Measurements from ENCODE around the gene LMAN1L.
"Not testable (repeated sequence)": the region's sequence is repeated elsewhere in the genome, so short reads cannot be mapped to it uniquely, and the experiment has no call there.

The LMAN1L gene

DNA sequence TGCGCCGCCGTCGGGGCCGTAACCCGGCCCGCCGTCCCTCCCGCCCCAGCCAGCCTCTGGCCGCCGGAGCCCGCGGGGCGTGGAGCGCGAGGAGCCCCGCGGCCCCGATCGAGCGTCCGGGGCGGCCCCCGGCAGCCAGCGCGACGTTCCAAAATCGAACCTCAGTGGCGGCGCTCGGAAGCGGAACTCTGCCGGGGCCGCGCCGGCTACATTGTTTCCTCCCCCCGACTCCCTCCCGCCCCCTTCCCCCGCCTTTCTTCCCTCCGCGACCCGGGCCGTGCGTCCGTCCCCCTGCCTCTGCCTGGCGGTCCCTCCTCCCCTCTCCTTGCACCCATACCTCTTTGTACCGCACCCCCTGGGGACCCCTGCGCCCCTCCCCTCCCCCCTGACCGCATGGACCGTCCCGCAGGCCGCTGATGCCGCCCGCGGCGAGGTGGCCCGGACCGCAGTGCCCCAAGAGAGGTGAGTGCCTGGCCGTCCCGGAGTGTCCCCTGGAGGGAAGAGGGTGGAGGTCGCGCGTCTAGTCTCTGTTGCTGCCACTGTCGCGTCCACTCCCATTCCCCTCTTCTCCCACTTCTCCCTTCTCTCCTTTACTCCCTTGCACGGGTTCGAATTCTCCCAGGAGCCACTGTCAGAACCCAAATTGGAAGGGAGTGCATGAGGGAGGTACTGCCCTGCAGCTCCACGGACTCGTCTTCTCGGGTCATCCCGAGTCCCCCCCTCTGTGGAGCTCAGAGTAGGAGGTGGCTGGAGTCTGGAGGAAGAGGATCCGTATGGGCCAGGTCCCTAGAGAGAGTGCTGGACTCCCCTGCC lies 30.2 kb upstream of the LMAN1L start:
- DNase-seq (ENCODE audit: low spot score): no peak

DNA sequence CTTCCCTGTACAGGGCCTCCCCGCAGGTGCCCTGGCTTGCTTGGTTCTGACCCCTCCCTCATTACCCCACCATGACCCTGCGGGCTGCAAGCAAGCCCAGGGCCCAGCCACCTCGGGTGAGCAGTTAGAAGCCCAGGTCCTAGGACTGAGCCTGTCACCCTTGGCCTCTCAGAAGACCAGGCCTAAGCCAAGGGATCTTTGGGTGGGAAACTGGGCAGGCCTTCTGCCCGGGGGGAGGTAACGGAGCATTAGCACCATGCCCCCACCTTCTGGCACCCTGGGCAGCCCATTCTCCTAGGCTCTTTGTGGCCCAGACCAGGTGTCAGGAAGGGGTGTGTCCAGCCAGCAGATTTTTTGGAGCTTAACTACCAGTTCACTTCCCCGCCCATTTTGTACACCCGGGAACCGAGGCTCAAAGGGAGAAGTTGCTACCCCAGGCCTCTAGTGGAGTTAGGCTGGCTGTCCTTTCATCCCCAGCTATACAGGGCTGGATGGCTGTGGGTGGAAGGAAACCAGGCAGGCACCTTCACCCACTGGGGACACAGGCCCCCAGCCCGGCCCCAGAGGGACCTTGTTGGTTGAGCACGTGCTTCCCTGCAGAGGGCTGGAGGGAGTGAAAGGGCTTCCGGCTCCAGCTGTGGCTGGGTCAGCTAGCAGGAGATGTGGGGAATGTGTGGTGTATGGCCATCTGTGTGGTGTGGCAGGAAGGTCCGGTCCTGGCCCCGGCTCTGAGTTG lies 29.4 kb upstream of the LMAN1L start:
- DNase-seq (ENCODE audit: low spot score): no peak

DNA sequence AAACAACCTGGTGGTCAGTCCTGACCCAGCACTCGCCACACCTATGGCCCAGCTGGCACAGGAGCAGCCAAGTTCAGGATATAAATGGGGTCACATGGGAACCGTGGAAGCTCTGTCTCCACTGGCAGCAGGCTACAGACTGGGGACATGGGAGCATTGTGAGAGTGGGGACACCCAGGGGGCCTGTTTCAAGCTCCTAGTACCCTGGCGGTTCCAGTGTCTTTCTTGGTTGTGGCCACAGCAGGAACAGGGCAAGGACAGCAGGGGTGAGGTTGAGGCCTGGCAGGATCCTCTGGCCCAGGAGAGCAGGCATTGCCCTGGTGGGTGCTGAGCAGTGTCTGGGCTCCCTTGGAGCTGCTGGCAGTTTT lies 28.8 kb upstream of the LMAN1L start:
- DNase-seq (ENCODE audit: low spot score): no peak

DNA sequence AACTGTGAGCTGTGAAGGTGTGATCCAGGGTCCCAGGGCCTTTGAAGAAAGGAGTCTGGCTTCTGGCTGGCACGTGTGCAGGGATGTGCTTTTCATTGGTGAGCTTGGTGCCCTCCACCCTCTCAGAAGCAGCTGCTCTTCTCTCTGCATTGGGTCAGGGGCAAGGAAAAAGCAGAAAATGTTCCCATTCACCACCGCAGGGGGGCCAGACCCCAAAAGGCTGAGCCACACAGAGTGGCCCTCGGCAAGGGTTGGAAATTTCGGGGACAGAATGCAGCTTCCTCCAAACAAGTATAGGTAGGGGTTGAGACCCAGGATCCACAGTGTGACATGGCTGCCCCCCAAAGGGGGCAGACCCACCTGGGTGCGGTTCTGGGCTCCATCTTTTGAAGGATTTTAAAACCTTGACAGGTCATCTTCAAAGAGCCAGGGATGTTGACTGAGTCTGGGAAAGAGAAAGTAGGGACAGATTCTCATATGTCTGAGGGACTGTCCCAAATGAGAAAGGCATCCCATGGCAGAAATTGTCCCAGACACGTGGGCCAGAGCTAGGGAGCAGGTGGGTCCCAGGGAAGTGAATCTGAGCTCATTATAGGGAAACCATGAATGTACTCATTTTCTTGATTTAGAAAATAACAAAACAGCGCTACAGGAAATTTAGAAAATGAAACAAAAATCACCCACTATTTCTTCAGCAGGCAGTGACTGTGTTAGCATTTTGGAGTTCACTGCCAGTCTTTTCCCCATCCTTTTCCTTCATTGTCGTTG lies 28.0 kb upstream of the LMAN1L start:
- no peak for DNase-seq (ENCODE audit: low spot score)

DNA sequence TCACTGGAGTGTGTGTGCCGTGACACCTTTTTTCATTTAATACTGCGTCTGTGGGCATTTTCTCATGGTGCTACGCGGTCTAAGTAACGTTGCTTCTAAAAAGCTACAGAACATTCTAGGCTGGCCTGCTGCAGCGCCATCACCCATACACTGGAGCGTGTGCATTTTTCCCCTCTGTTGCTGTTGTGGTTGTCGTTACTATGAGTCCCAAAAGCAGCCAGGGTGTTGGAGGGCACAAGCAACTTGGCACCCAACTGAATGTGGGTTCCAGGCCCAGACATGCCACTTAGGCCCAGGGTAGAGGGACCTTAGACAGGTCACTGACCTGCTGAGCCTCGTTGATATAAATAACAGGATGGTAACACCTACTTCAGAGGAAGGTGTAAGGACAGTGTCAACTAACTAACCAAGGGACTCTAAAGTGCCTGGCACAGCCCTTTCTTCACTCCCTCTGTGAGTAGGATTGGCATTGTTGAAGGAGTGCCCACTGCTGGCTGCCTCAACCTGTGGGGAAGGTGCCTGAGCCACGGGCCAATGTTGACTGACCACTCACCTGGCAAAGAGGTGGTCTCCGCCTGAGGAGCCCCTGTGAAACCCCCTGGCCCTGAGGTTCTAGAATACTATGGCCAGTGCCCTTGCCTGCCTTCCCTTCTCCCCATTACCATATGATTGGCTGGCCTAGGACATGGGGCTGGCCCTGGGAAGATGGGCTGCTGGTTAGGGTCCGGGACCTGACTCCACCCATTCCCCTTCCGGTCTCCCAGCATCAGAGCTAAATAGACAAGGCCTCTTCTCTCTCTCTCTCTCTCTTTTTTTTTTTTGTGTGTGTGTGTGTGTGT lies 27.2 kb upstream of the LMAN1L start:
- DNase-seq (ENCODE audit: low spot score): no peak

DNA sequence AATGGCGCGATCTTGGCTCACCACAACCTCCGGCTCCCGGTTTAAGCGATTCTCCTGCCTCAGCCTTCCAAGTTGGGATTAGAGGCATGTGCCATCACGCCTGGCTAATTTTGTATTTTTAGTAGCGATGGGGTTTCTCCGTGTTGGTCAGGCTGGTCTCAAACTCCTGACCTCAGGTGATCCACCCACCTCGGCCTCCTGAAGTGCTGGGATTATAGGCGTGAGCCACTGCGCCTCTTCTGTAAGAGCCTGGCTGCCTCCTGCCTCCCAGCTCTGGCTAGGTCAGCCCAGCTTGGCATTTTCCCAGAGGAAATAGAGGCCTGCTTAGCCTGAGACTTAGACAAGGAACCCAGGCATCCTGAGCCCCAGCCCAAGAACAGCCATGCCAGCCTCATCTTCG lies 26.6 kb upstream of the LMAN1L start:
- not testable (repeated sequence) for DNase-seq (ENCODE audit: low spot score)

DNA sequence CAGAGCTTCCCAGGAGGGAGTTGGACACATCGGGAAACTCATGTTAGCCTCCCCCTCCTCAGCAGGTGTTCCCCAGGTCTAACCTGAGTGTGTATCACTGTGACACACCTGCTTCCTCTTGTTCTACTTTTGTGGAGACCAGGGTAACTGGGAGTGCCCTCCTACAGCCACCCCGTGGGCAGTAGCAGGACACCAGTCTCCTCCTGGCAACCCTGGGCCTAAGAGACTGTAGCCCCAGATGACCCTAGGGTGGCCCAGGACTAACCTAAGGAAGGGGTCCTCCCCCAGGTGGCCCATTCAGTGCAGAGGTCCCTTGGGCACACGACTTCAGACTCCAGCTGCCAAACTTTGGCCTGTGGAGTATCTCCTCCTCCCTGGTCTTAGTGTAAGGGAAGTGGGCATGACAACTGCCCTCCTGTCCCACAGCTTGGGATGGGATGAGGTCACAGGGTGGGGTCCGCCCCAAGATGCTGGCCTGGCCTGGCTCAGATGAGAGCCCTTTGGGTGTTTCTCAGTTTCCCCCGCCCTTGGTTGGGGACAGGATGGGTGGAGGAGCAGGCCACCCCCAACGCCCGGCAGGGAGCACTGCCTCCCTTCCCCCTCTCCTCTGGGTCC lies 26.0 kb upstream of the LMAN1L start:
- DNase-seq (ENCODE audit: low spot score): no peak

DNA sequence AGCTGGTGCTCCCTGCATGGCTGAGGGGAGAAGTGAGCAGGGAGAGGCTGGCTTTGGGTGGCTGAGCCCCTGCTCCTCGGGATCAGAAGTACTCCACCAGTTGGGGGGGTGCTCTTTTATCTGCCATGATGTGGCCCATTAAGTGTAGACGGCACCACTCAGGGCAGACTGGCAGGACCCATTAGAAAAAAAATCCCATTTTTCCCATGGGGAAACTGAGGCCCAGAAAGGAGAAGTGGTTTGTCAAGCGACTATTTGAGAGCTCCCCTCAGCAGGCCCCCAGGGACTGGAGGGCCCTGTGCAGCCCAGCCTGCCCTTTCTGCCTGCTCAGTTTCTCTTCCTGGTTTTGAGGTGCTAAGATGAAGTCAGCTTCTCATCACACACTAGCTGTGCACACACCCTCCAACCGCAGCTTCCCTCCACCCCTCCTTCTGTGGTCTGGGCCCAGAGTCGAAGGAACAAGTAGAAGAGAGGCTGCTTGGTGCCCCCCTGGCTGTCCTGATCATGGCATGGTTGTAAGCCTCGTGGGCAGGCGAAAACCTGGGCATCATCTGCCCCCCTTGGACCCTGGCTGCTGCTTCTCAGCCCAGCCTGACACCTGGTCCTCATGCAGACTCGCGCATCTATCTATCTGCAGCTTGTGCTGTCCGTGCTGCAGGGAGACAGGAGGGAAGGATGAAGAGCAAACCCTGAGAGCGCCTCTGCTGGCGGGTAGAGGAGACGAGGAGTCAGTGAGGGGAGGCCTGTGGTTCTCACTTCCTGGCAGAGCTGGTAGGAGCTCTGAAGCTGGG lies 25.2 kb upstream of the LMAN1L start:
- DNase-seq (ENCODE audit: low spot score): no peak

DNA sequence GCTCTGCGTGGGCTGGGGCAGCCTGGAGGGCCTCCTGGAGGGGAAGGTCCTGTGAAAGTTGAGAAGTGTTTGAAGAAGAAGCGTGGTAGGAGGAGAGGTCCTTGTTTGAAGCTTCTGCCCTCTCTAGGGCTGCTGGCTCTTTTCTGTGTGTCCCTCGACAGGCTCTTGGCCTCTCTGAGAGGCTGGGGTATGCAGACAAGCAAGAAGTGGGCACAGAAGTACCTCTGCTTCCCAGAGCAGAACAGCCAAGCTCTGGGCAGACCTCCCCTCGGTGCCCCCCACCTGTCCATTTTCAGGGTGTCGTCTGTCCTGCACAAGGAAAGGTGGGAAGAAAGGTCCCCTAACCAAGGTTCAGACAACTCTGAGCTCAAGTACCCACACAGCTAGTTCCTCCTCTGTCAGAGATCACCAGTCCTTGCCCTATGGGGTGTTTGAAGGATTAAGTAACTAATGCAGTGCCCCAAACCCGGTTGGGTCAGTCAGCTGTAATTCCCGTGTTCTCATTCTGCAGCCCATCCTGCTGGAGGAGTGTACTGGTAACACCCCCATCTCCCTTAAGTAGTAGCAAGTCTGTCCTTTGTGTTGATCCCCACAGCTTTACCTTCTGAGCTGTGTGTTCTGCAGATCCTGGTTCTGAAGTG lies 24.5 kb upstream of the LMAN1L start:
- no peak for DNase-seq (ENCODE audit: low spot score)

DNA sequence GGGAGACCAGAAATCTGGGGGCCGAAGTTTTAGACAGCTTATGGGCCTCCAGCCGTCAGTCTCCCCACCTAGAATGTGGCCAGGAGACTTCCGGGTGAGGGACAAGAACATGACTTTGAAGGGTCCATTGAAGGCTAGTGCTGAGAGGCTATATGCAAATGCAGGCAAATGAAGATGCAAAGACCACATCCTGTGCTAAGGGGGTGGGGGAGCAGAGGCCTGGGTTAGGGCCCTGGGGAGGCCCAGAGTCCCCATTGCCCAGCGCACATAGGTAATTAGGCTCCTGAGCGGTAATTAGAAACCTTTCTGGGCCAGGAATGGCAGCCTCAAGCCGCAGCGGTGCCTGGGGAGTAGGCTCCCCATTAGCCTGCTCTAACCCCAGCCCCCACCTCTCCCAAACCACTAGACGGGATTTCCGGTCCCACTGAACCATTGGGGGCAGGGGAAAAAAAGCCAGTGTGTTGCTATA lies 23.9 kb upstream of the LMAN1L start:
- no peak for DNase-seq (ENCODE audit: low spot score)

DNA sequence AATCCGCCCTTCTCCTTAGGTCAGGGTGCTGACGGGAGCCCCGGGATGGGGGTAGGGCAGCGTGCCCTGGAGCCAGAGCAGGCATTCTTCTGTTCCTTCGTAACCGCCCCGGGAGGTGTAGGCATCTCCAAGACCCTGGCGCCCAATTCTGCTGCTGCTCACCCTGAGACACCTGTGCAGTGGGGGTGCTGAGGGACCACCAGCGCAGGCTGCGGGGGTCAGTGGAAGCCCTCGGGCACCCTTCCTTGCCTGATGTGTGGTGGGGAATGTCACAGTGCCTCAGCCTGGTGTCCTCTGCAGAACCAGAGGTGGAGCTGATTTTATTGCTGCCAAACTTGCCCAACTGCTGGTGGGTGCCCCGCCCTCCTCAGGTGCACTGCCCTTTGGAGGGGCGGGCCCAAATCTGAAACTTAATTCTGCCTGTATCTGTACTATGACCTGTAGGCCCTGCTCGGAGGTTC lies 23.4 kb upstream of the LMAN1L start:
- DNase-seq (ENCODE audit: low spot score): no peak

DNA sequence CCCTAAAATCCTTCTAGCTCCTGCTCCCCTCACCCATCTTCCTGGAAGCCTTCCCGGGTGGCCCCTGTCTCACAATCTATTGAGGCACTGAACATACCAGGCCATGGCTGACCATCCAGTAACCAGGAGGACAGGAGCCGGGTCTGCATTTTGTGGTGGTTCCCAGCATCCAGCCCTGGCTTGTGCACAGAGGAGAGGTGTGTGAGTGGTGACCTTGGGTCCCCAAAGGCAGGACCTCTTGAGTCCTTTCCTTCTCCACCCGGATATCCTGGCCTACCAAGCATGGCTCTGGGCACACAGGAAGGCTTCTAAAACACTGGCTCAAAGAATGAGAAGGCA lies 22.9 kb upstream of the LMAN1L start:
- DNase-seq (ENCODE audit: low spot score): no peak

DNA sequence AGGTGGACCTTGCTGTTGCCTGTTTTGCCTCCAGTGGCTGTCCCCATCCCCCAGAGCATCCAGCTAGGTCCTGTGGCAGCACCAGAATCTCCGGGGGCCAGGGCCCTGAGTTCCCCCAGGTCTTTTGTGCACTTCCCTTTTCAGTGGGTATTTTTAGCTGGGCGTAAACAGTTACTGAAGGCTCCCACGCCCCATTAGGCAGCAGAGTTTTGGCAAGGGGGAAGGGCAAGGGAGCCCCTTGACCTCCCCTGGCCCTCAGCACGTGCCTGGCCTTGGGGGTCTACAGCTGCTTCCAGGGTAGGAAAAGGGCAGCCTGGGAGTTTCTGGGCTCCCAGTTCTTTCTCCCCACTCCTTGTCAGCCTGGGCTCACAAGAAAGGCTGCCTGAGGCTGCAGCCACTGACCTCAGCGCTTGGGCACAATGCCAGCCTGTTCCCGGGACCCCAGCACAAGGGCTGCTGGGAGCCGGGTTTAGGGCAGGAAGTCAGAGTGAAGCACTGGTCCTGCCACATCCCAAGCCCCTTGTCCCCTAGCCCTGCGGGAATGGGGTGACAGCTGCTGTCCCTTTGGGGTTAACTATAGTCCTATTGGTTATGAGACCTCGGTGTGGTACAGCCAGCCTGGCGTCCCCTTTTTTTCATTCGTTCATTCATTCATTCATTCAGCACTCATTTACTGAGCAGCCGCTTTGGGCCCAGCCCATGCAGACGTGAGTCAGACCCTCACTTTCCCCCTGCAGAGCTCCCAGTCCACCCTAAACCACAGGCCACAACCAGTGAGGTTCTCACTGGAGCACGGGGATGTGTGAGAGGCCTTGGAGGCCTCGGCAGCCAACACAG lies 22.3 kb upstream of the LMAN1L start:
- DNase-seq (ENCODE audit: low spot score): no peak

DNA sequence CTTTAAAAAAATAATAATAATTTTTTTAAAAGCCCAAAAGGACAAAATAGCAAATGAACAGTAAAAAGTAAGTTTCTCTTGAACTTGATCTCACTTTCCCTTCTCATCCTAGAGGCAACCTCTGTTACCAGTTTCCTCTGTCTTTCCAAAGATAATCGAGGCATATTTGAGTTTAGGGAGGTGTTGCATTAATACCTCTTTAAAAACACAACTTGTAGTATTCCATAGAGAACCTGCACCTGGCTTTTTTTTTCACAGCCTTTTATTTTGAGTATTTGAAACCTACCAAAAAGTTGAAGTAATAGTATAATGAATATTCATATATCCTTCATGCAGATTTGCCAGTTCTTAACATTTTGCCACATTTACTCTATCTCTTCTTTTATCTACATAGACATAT lies 21.6 kb upstream of the LMAN1L start:
- no peak for DNase-seq (ENCODE audit: low spot score)

DNA sequence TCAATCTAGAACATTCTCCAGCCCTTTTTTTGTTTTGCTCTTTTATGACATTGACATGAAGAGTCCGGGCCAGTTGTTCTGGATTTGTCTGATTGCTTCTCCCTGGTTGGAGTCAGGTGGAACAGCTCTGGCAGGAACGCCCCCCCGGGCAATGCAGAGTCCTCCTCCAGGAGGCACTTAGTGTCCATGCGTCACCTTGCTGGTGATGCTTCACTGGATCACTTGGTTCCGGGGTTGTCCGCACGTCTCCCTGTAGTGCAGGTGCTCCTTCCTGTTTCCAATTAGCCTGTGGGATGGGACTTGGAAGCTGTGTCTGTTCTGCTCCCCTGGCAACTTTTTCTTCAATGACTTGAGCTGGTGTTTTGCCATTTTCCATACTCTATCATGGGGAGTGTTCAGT lies 21.0 kb upstream of the LMAN1L start:
- no peak for DNase-seq (ENCODE audit: low spot score)

DNA sequence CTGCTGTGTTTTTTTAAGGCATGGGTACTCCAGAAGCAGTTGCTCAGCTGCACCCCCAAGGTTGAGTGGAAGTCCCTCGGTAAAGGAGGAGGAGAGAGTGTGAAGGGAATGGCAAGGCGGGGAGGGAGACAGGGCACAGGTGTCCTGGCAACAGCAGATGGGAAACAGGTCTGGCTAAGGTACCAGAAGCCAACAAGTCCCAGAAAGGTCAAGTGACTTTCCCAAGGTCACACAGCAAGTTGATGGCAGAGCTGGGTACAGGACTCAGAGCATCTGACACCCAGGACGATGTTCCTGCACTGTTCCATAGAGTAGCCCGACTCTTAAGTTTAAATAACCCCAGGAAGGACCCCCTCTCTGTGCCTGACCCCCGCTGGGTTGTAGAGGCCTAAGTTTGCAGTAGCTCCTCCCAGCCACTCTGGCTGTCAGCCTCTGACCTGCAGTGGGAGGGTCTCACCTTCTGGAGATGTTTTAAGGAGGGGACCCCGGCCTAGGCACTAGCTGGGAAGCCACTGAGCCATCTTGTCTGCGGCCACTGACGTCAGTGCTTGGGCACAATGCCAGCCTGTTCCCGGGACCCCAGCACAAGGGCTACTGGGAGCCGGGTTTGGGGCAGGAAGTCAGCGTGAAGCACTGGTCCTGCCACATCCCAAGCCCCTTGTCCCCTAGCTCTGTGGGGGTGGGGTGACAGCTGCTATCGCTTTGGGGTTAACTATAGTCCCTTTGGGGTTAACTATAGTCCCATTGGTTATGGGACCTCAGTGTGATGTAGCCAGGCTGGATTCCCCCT lies 20.2 kb upstream of the LMAN1L start:
- no peak for DNase-seq (ENCODE audit: low spot score)

DNA sequence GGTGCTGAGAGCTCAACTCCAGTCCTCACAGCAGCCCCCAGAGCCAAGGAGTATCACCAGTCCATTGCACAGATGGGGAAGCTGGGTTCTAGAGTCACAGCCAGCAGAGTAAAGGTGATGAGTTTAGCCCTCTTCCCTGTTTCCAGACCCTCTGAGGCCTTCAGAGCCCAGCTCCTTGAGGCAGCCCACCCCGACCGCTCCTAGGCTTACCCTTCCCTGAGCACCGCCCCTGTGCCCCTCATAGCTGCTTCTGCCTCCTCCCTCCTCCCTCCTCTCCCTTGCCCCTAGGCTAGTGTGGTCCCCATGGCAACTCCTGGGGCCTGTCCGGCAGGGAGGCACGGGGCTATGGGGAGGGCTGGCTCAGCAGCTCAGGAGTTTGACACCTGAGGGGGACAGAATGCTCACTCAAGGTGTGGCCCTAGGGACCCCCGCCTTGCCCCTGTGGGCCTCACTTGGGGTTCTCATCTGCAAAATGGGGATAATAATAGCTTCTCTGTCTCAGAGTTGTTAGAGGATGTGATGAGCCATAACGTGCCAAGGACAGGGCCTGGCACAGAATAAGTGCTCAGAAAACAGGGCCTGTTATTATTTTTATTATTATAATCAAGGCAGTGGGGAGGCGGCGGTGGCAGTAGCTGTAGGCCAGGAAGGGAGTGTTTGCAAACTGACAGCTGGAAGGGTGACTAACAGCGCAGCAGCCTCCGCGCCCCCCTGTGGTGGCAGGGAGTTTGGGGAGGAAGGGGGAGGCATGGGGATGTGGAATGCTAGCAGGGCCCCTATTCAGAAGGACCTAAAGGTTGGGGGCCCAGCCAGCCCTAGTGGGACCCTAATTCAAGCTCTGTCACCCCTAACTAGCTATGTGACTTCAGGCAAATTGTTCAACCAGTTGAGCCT lies 19.3 kb upstream of the LMAN1L start:
- DNase-seq (ENCODE audit: low spot score): no peak

Data from left forelimb (tissue), 1 donor.